ENCODE data around the gene IGFL1. TPM values are rescaled to one million over a fixed set of nuclear protein-coding genes. Genes with fewer than 3 reads are reported as not detected.
"Not testable (repeated sequence)": the region's sequence is repeated elsewhere in the genome, so short reads cannot be mapped to it uniquely, and the experiment has no call there.

IGFL1 gene
- total and polyA plus RNA-seq, 2 donors, result 0.99 to 26.9 TPM

GRCh38 chr19:46270521-46271256, 41.1 kb downstream of the IGFL1 start:
- Histone ChIP-seq H3K27ac (ENCODE audit: low read depth in 1 of 2, low read length in 1 of 2) (no peak overlapping the region), H3K4me1 (ENCODE audit: control insufficient read depth in 2 of 2, insufficient read depth in 2 of 2, low read length in 2 of 2) (no peaks in the 10 kb centered on the region), H3K9me3 (ENCODE audit: control insufficient read depth in 2 of 2, insufficient read depth in 1 of 2, low read length in 1 of 2) (no peaks in the 10 kb centered on the region), H3K36me3 (ENCODE audit: control insufficient read depth in 2 of 2, insufficient read depth in 2 of 2, low read length in 1 of 2) (no peaks in the 10 kb centered on the region), H3K27me3 (ENCODE audit: control insufficient read depth in 2 of 2, insufficient read depth in 1 of 2, low read length in 1 of 2) (peaks cover 2 to 31% of the 10 kb centered on the region in 2 donors), H3K4me3 (ENCODE audit: low read length in 2 of 2) (no peak overlapping the region)
- WGBS, result 34% methylated on average over 17 of the region's 17 CpGs
- no peak for DNase-seq (ENCODE audit: low read depth in 6 of 9, low spot score in 9 of 9)

GRCh38 chr19:46271481-46272197, 42.1 kb downstream of the IGFL1 start:
- H3K27ac ChIP-seq (ENCODE audit: low read depth in 1 of 2, low read length in 1 of 2), result no peak overlapping the region
- 48% methylated on average over 8 of the region's 8 CpGs for whole genome bisulfite sequencing
- DNase-seq (ENCODE audit: low read depth in 6 of 9, low spot score in 9 of 9), result no peak
- peaks cover 2 to 31% of the 10 kb centered on the region in 2 donors for H3K27me3 ChIP-seq (ENCODE audit: control insufficient read depth in 2 of 2, insufficient read depth in 1 of 2, low read length in 1 of 2)
- H3K36me3 ChIP-seq (ENCODE audit: control insufficient read depth in 2 of 2, insufficient read depth in 2 of 2, low read length in 1 of 2), result no peaks in the 10 kb centered on the region
- H3K4me3 ChIP-seq (ENCODE audit: low read length in 2 of 2), result no peak overlapping the region
- no peaks in the 10 kb centered on the region for H3K4me1 ChIP-seq (ENCODE audit: control insufficient read depth in 2 of 2, insufficient read depth in 2 of 2, low read length in 2 of 2)
- H3K9me3 ChIP-seq (ENCODE audit: control insufficient read depth in 2 of 2, insufficient read depth in 1 of 2, low read length in 1 of 2), result no peaks in the 10 kb centered on the region

- 94% methylated on average over 6 of the region's 6 CpGs for WGBS
- not testable (repeated sequence) for DNase-seq (ENCODE audit: low read depth in 6 of 9, low spot score in 9 of 9); H3K36me3 ChIP-seq (ENCODE audit: control insufficient read depth in 2 of 2, insufficient read depth in 2 of 2, low read length in 1 of 2); H3K4me1 ChIP-seq (ENCODE audit: control insufficient read depth in 2 of 2, insufficient read depth in 2 of 2, low read length in 2 of 2); H3K27ac ChIP-seq (ENCODE audit: low read depth in 1 of 2, low read length in 1 of 2); H3K9me3 ChIP-seq (ENCODE audit: control insufficient read depth in 2 of 2, insufficient read depth in 1 of 2, low read length in 1 of 2); H3K4me3 ChIP-seq (ENCODE audit: low read length in 2 of 2)
- H3K27me3 ChIP-seq (ENCODE audit: control insufficient read depth in 2 of 2, insufficient read depth in 1 of 2, low read length in 1 of 2), result peaks cover 2 to 30% of the 10 kb centered on the region in 2 donors
These were observed 44.4 kb downstream of the IGFL1 start for GRCh38 chr19:46273931-46274330.

- Histone ChIP-seq H3K4me3 (ENCODE audit: low read length in 2 of 2) (no peak overlapping the region), H3K27ac (ENCODE audit: low read depth in 1 of 2, low read length in 1 of 2) (no peak overlapping the region), H3K27me3 (ENCODE audit: control insufficient read depth in 2 of 2, insufficient read depth in 1 of 2, low read length in 1 of 2) (peaks cover 0 to 3% of the 10 kb centered on the region in 2 donors), H3K36me3 (ENCODE audit: control insufficient read depth in 2 of 2, insufficient read depth in 2 of 2, low read length in 1 of 2) (no peaks in the 10 kb centered on the region), H3K9me3 (ENCODE audit: control insufficient read depth in 2 of 2, insufficient read depth in 1 of 2, low read length in 1 of 2) (no peaks in the 10 kb centered on the region), H3K4me1 (ENCODE audit: control insufficient read depth in 2 of 2, insufficient read depth in 2 of 2, low read length in 2 of 2) (no peaks in the 10 kb centered on the region)
- 91% methylated on average over 7 of the region's 7 CpGs for WGBS
- DNase-seq (ENCODE audit: low read depth in 6 of 9, low spot score in 9 of 9), result no peak
These were observed 49.6 kb downstream of the IGFL1 start for GRCh38 chr19:46279177-46279576.

Other genes starting within 250 kb of the IGFL1 start
- 11.3 TPM for gene CCDC61, start 234.3 kb upstream of the IGFL1 start, total RNA-seq
- 23.0 TPM for gene CCDC61, start 234.3 kb upstream of the IGFL1 start, polyA plus RNA-seq
- 4.3 TPM for gene PGLYRP1, start 206.7 kb upstream of the IGFL1 start, total RNA-seq
- gene PGLYRP1, start 206.7 kb upstream of the IGFL1 start, polyA plus RNA-seq, result 0.37 TPM
- 0.14 TPM for gene IGFL4, start 188.7 kb upstream of the IGFL1 start, total RNA-seq
- gene IGFL4, start 188.7 kb upstream of the IGFL1 start, polyA plus RNA-seq, result 0.16 TPM
- gene IGFL3, start 105.1 kb upstream of the IGFL1 start, total RNA-seq, result not detected
- 0.66 TPM for gene IGFL3, start 105.1 kb upstream of the IGFL1 start, polyA plus RNA-seq
- 0.61 TPM for gene IGFL2, start 81.5 kb upstream of the IGFL1 start, total RNA-seq
- 6.9 TPM for gene IGFL2, start 81.5 kb upstream of the IGFL1 start, polyA plus RNA-seq
- gene HIF3A, start 67.3 kb downstream of the IGFL1 start, total RNA-seq, result 0.66 TPM
- gene HIF3A, start 67.3 kb downstream of the IGFL1 start, polyA plus RNA-seq, result 13.1 TPM
- gene PPP5C, start 117.3 kb downstream of the IGFL1 start, total RNA-seq, result 44.1 TPM
- gene PPP5C, start 117.3 kb downstream of the IGFL1 start, polyA plus RNA-seq, result 32.7 TPM
- 10.3 TPM for gene CCDC8, start 183.8 kb downstream of the IGFL1 start, total RNA-seq
- gene CCDC8, start 183.8 kb downstream of the IGFL1 start, polyA plus RNA-seq, result 8.6 TPM
- gene PNMA8C, start 199.2 kb downstream of the IGFL1 start, total RNA-seq, result 0.05 TPM
- 0.07 TPM for gene PNMA8C, start 199.2 kb downstream of the IGFL1 start, polyA plus RNA-seq
- gene PNMA8A, start 241.8 kb downstream of the IGFL1 start, total RNA-seq, result 45.4 TPM
- 9.7 TPM for gene PNMA8A, start 241.8 kb downstream of the IGFL1 start, polyA plus RNA-seq

Data from thymus (tissue), 11 donors.